Measurements from ENCODE around the gene MILR1.
"Not testable (repeated sequence)": the region's sequence is repeated elsewhere in the genome, so short reads cannot be mapped to it uniquely, and the experiment has no call there.

Gene MILR1

GRCh38 chr17:64471440-64471839 lies 22.5 kb downstream of the MILR1 start:
- DNase-seq (ENCODE audit: low read depth, low spot score) = no peak

GRCh38 chr17:64472564-64472963 lies 23.6 kb downstream of the MILR1 start:
- no peak for DNase-seq (ENCODE audit: low read depth, low spot score)

- DNase-seq (ENCODE audit: low read depth, low spot score) = no peak
Observed at GRCh38 chr17:64477849-64478248, 28.9 kb downstream of the MILR1 start.

GRCh38 chr17:64480951-64481350 lies 32.0 kb downstream of the MILR1 start:
- no peak for DNase-seq (ENCODE audit: low read depth, low spot score)

DNA sequence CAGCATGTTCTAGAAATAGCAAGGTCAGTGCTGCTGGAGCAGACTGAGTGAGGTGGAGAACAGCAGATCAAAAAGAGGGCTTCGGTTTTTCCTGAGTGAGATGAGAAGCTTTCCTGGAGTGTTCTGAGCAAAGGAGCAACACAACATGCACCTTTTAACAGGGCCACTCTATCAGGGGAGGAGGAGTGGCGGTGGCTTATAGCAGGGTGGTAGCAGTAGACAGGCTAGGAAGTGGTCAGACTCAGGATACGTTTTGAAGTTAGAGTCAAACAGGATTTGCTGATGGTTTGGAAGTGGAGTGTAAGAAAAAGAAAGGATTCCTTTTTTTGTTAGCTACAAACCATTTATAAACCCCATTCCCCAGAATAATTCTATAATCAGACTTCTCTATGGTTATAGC lies 35.5 kb downstream of the MILR1 start:
- no peak for DNase-seq (ENCODE audit: low read depth, low spot score)

DNA sequence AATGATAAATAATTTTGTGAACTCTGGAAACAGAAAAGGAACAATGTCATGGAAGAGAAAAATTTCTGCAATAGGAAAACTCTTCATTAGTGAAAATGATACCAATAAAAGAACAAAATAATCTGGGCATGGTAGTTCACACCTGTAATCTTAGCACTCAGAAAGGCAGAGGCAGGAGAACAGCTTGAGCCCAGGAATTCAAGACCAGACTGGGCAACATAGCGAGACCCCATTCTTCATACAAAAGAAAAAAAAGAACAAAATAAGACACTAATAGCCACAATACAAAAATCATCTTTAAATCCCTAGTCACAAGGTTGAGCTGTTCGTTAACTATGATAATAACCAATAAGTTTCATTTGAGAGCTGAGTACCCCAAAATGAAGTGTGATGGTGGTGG lies 39.4 kb downstream of the MILR1 start:
- DNase-seq (ENCODE audit: low read depth, low spot score) = no peak

DNA sequence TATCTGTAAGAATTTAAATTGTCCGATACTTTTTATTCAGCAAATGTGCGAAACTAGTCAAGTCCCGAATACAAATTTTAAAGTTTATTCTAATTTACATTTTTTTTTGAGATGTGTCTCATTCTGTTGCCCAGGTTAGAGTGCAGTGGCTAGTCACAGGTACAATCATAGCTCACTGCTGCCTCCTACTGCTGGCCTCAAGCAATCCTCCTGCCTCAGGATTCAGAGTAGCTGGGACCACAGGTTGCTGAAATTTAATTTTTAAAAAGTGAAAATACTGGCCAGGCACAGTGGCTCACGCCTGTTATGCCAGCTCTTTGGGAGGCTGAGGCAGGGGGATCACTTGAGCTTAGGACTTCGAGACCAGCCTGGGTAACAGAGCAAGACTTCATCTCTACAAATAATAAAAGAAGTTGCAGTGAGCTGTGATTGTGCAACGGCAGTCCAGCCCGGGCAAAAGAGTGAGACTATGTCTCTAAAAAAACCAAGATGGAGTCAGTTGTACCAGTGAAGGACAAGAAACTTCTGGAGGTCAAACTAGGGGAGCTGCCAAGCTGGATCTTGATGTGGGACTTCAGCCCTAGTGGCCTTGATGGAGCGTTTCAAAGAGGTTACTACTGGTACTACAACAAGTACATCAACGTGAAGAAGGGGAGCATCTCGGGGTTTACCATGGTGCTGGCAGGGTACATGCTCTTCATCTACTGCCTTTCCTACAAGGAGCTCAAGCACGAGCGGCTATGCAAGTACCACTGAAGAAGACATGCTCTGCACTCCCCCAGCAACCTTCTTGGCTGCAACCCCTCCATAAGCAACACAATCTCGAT lies 42.3 kb downstream of the MILR1 start:
- DNase-seq (ENCODE audit: low read depth, low spot score) = no peak

DNA sequence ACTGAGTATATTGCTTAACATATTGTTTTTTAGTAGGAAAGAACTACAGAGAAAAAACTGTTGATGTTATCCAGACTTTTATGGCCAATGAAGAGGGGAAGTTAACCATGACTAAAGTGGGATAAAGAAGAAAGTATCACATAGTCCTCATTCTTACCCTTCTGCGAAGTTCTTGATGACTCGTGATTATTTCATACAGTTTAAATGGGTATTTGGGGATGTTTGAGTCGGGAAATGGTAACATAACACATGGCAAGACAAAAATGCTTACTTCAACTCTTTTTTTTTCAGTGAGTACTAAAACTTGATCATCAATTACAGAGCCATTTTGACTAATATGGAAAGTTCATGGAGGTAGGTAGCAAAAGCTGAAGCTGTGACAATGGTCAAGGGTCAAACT lies 43.1 kb downstream of the MILR1 start:
- no peak for DNase-seq (ENCODE audit: low read depth, low spot score)

- DNase-seq (ENCODE audit: low read depth, low spot score) = no peak
Observed at GRCh38 chr17:64492481-64493109, 43.7 kb downstream of the MILR1 start.

- no peak for DNase-seq (ENCODE audit: low read depth, low spot score)
Observed at GRCh38 chr17:64494121-64494520, 45.2 kb downstream of the MILR1 start.

GRCh38 chr17:64495300-64495699 lies 46.4 kb downstream of the MILR1 start:
- not testable (repeated sequence) for DNase-seq (ENCODE audit: low read depth, low spot score)

DNA sequence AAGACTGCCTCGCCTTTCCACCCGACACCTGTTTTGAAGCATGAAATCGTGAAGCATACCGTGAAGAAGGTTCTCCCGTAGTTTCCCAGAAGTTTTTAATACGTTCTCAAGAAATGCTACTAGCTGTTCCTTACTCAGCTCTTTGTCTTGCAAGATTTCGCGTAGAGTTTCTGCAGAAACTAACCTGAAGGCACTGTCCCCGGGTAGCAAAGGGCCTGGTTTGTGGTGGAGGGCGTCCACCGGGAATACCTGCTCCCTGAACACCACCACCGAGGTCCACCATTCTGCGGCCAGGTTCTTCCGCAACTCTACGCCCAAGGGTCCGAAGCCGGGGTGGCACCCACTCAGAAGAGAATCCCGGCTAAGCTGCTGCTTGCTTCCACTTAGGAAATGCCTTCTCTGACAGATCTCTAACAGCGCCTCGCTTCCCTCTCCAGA lies 47.5 kb downstream of the MILR1 start:
- DNase-seq (ENCODE audit: low read depth, low spot score) = no peak

GRCh38 chr17:64496786-64497564 lies 48.1 kb downstream of the MILR1 start, which contains the start of gene POLG2:
POLG2 (minus strand) TSS chr17:64497054; CDS start chr17:64496968, 86 bp downstream.
- no peak for DNase-seq (ENCODE audit: low read depth, low spot score)

- no peak for DNase-seq (ENCODE audit: low read depth, low spot score)
Observed at GRCh38 chr17:64497565-64498035, 48.7 kb downstream of the MILR1 start.

DNA sequence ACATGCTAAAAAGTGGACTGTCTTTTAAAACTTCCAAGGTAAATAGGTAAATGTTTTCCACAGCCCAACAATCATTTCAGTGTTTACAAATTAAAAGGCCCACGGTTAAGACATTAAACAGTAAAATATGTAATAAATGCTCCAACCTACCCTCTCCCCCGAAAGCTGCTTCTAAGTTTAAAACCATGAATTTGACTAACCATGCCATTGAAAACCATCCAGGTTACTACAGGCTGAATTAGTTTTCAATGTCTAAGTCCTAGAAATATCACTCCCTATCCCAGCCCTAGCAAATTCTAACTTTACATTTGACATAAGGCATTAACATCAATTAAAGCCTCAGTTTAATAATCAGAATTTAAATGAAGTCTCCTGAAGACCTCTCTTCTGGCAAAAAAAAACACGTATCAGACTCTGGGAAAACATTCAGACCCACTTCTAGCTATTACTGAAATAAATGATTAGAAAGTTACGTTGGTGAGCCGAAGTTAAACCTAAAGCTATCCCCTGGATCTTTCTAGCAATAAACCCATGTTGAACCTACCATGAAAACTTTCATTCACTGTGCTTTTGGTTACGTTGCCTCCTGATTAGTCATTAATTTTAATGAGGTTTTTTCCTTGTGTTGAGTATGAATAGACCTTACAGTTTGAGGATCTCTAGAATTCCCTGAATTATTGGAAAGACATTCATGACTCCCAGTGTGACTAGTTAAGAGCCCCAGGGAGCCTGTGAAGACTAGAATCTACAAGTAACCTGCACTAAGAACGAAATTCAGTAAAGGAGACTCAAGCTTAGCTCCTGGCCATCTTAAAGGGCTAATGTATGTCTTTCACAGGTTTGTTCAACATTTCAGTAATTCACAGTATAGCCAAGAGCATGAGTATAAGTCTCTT lies 49.6 kb downstream of the MILR1 start:
- no peak for DNase-seq (ENCODE audit: low read depth, low spot score)

- no peak for DNase-seq (ENCODE audit: low read depth, low spot score)
Observed at GRCh38 chr17:64499805-64500486, 51.0 kb downstream of the MILR1 start.

- DNase-seq (ENCODE audit: low read depth, low spot score) = no peak
Observed at GRCh38 chr17:64500487-64500859, 51.6 kb downstream of the MILR1 start.

DNA sequence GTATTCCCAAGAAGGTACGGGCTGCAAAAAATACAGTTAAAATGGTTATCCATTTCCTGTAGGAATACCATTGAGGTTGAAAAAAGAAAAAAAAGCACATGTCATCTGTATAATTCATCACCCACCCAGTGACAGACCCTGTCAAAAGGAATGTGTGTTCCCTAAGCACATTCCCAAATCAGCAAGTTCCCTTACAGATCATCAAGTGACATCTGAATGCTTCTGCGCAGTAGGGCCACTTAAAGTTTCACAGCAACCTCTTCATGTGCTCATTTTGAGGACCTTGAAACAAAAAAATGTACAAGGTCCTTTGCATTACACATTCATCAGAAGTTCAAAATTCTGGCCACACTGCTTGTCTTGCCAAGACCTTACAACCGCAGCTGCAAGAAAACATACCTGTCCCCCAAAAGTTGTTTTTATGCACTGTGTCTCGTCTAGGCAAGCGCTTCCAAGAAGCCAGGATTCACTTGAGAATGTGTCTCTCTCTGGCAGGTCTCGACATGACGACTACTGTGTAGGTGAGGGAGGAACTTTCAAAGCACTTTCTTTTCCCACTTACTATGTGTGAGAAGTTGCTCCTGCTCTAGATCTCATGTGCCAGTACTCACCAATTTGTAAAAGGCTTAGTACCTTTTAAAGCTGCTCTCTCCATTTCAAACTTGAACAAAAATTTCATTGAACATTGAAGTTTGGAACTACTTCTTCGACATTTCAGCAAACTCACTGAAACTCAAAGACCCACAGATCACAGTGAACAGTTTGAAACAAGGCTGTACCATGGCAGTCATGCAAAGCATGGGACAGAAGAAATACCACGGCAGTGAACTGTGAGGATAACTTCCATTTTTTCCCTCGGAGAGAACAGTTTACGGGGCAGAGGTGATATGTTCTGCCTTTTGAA lies 52.2 kb downstream of the MILR1 start:
- no peak for DNase-seq (ENCODE audit: low read depth, low spot score)

DNA sequence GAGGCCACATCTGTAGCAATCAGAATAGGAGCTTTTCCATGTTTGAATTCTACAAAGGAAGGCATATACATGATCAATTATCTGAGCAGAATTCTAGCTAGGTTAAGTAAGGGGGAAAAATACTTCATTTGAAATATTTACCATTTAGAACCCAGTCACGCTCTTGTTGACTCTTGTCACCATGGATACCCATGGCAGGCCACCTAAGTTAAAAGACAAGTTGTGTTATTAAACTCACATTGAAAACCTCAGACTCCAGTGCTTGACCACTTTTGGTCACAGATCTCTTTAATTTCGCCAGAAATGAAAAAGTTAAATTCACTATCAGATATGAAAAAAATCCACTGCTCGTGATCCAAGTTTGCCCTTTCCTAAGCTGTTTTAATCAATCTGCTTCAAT lies 53.1 kb downstream of the MILR1 start:
- DNase-seq (ENCODE audit: low read depth, low spot score) = no peak

DNA sequence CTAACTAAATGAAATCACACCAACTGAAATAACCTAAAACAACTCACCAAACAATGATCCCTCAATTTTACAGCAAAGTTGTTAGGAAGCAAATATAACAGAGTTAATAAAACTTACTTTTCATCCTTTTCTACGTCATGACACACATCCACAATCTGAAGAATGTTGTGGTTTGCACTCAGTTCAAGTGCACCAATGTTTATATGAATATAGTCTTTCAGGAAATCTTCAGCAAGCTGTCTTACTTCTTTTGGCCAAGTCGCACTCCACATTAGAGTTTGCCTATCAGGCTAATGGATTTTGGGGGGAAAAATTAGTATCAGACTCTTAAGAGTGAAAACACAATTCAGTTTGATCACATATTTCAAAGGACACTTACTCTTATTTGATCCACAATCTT lies 53.9 kb downstream of the MILR1 start:
- no peak for DNase-seq (ENCODE audit: low read depth, low spot score)
